SIG-M5 (cell line): ENCODE data around the gene AFF3.
"Not testable (repeated sequence)": the region's sequence is repeated elsewhere in the genome, so short reads cannot be mapped to it uniquely, and the experiment has no call there.

Source experiments
- DNase-seq: peaks from one replicate; lab custom pipeline; 2025; lab: John Stamatoyannopoulos, UW

The AFF3 gene

GRCh38 chr2:99787769-99788382, 354.5 kb downstream of the AFF3 start:
- no peak for DNase-seq

GRCh38 chr2:99786636-99787390, 355.6 kb downstream of the AFF3 start:
- DNase-seq, result no peak

- DNase-seq, result no peak
Observed at GRCh38 chr2:99784946-99785345, 357.4 kb downstream of the AFF3 start.

- DNase-seq, result no peak
Observed at GRCh38 chr2:99784282-99784681, 358.1 kb downstream of the AFF3 start.

GRCh38 chr2:99780276-99780675, 362.1 kb downstream of the AFF3 start:
- no peak for DNase-seq

- DNase-seq, result no peak
Observed at GRCh38 chr2:99779276-99779675, 363.1 kb downstream of the AFF3 start.

GRCh38 chr2:99777656-99778290, 364.6 kb downstream of the AFF3 start:
- DNase-seq, result no peak

GRCh38 chr2:99776906-99777646, 365.3 kb downstream of the AFF3 start:
- DNase-seq, result no peak

- no peak for DNase-seq
Observed at GRCh38 chr2:99776206-99776905, 366.0 kb downstream of the AFF3 start.

- no peak for DNase-seq
Observed at GRCh38 chr2:99775585-99775984, 366.8 kb downstream of the AFF3 start.

GRCh38 chr2:99773642-99774041, 368.7 kb downstream of the AFF3 start:
- DNase-seq, result not testable (repeated sequence)

- DNase-seq, result no peak
Observed at GRCh38 chr2:99772591-99773331, 369.6 kb downstream of the AFF3 start.

- DNase-seq, result peak; percentile 18
Observed at GRCh38 chr2:99771681-99772333, 370.6 kb downstream of the AFF3 start.

- no peak for DNase-seq
Observed at GRCh38 chr2:99770876-99771275, 371.5 kb downstream of the AFF3 start.

GRCh38 chr2:99765731-99766318, 376.6 kb downstream of the AFF3 start:
- no peak for DNase-seq

GRCh38 chr2:99763764-99764163, 378.6 kb downstream of the AFF3 start:
- no peak for DNase-seq

GRCh38 chr2:99762714-99763113, 379.7 kb downstream of the AFF3 start:
- DNase-seq, result no peak

- DNase-seq, result no peak
Observed at GRCh38 chr2:99757611-99758114, 384.7 kb downstream of the AFF3 start.

- no peak for DNase-seq
Observed at GRCh38 chr2:99756059-99756458, 386.3 kb downstream of the AFF3 start.

- DNase-seq, result no peak
Observed at GRCh38 chr2:99754210-99754609, 388.2 kb downstream of the AFF3 start.
